Neuronal stem cell (in vitro differentiated cells): ENCODE data around the gene BSND.
A peak's percentile ranks its signal among the peaks of the same experiment; 100 is the strongest.

Source experiments
- DNase-seq: peaks from one replicate; pipeline ENCODE4 v3.0.0-alpha.2; 2013; ENCODE audit warnings: low spot score
- H2AFZ ChIP-seq: one replicate; pipeline ENCODE4 v1.6.1; 2013; ENCODE audit warnings: mild to moderate bottlenecking, low read length, inconsistent platforms
- H2AK5ac ChIP-seq: 2 replicates; pipeline ENCODE4 v1.6.1; 2013; ENCODE audit warnings: low read depth, mild to moderate bottlenecking, inconsistent platforms, low read length, moderate library complexity, mixed read lengths
- H2BK120ac ChIP-seq: 2 replicates; pipeline ENCODE4 v1.6.1; 2013; ENCODE audit warnings: low read depth, mild to moderate bottlenecking, inconsistent platforms, low read length, moderate library complexity, mixed read lengths
- H2BK12ac ChIP-seq: one replicate; pipeline ENCODE4 v1.6.1; 2013; ENCODE audit warnings: low read length, inconsistent platforms
- H2BK15ac ChIP-seq: 2 replicates; pipeline ENCODE4 v1.6.1; 2013; ENCODE audit warnings: mild to moderate bottlenecking, low read length, inconsistent platforms, mixed read lengths
- H2BK5ac ChIP-seq: one replicate; pipeline ENCODE4 v1.6.1; 2013; ENCODE audit warnings: inconsistent platforms, mild to moderate bottlenecking, low read length, moderate library complexity
- H3K14ac ChIP-seq: one replicate; pipeline ENCODE4 v1.6.1; 2013; ENCODE audit warnings: low read length, inconsistent platforms
- H3K18ac ChIP-seq: 2 replicates; pipeline ENCODE4 v1.6.1; 2013; ENCODE audit warnings: low read length, inconsistent platforms
- H3K23ac ChIP-seq: 2 replicates; pipeline ENCODE4 v1.6.1; 2013; ENCODE audit warnings: low read depth, mild to moderate bottlenecking, mixed read lengths, low read length, inconsistent platforms; ENCODE audit not compliant: poor library complexity
- H3K27ac ChIP-seq: replicated peaks from 3 replicates; pipeline ENCODE4 v1.5.1; 2013; ENCODE audit warnings: low read length, inconsistent platforms
- H3K27me3 ChIP-seq, 3 experiments: 2 replicates each; pipeline ENCODE4 v1.6.1; 2013; ENCODE audit warnings: low read length in 3 of 3, mild to moderate bottlenecking in 2 of 3, inconsistent platforms in 1 of 3, low read depth in 1 of 3, mixed read lengths in 1 of 3, moderate library complexity in 1 of 3; ENCODE audit not compliant: control insufficient read depth in 3 of 3, insufficient read depth in 3 of 3
- H3K36me3 ChIP-seq, 2 donors: replicated peaks in 1 of 2; 2 replicates each; pipeline ENCODE4 v1.6.1; 2013; ENCODE audit warnings: low read length in 2 of 2; ENCODE audit not compliant: control insufficient read depth in 2 of 2, insufficient read depth in 2 of 2
- H3K4ac ChIP-seq: 2 replicates; pipeline ENCODE4 v1.6.1; 2013; ENCODE audit warnings: inconsistent platforms, mild to moderate bottlenecking, low read length, moderate library complexity
- H3K4me1 ChIP-seq, 2 donors: 1 replicate in 1 of 2; 2 replicates in 1 of 2; pipeline ENCODE4 v1.6.1; 2013; ENCODE audit warnings: low read length in 2 of 2, low read depth in 1 of 2; ENCODE audit not compliant: control insufficient read depth in 2 of 2, insufficient read depth in 1 of 2
- H3K4me2 ChIP-seq: one replicate; pipeline ENCODE4 v1.6.1; 2013; ENCODE audit warnings: mild to moderate bottlenecking, low read length, inconsistent platforms; ENCODE audit not compliant: insufficient read depth, poor library complexity, severe bottlenecking
- H3K4me3 ChIP-seq, 2 donors: 2 replicates each; pipeline ENCODE4 v1.5.1; 2013; ENCODE audit warnings: low read length in 2 of 2, mild to moderate bottlenecking in 2 of 2, inconsistent platforms in 1 of 2, moderate library complexity in 1 of 2
- H3K79me1 ChIP-seq: one replicate; pipeline ENCODE4 v1.6.1; 2013; ENCODE audit warnings: low read depth, mild to moderate bottlenecking, inconsistent platforms, low read length, moderate library complexity
- H3K9ac ChIP-seq: one replicate; pipeline ENCODE4 v1.6.1; 2013; ENCODE audit warnings: mild to moderate bottlenecking, low read depth, low read length, inconsistent platforms; ENCODE audit not compliant: poor library complexity
- H3K9me3 ChIP-seq, 2 donors: replicated peaks in 1 of 2; 2 replicates each; pipeline versions ENCODE3 to v1.6.1; 2013; ENCODE audit warnings: low read length in 2 of 2, mild to moderate bottlenecking in 2 of 2, inconsistent platforms in 1 of 2, low read depth in 1 of 2, mixed read lengths in 1 of 2, moderate library complexity in 1 of 2; ENCODE audit not compliant: control insufficient read depth in 2 of 2, insufficient read depth in 1 of 2
- H4K8ac ChIP-seq: one replicate; pipeline ENCODE4 v1.6.1; 2013; ENCODE audit warnings: low read depth, mild to moderate bottlenecking, inconsistent platforms, low read length, moderate library complexity
- H4K91ac ChIP-seq: one replicate; pipeline ENCODE4 v1.6.1; 2013; ENCODE audit warnings: low read length, low read depth, mild to moderate bottlenecking, inconsistent platforms; ENCODE audit not compliant: poor library complexity
- WGBS, 2 donors: extraction: QIAGEN DNeasy Blood & Tissue Kit; methylation state at CpG; one replicate each; pipeline ENCODE4 v1.1.7; 2013; ENCODE audit warnings: missing lambda C conversion rate in 2 of 2, mixed read lengths in 1 of 2; ENCODE audit not compliant: insufficient read length in 2 of 2, insufficient replicate concordance in 1 of 2; ENCODE audit errors: extremely low coverage in 2 of 2; 5-methylcytosine and 5-hydroxymethylcytosine counted together

Gene BSND

DNA sequence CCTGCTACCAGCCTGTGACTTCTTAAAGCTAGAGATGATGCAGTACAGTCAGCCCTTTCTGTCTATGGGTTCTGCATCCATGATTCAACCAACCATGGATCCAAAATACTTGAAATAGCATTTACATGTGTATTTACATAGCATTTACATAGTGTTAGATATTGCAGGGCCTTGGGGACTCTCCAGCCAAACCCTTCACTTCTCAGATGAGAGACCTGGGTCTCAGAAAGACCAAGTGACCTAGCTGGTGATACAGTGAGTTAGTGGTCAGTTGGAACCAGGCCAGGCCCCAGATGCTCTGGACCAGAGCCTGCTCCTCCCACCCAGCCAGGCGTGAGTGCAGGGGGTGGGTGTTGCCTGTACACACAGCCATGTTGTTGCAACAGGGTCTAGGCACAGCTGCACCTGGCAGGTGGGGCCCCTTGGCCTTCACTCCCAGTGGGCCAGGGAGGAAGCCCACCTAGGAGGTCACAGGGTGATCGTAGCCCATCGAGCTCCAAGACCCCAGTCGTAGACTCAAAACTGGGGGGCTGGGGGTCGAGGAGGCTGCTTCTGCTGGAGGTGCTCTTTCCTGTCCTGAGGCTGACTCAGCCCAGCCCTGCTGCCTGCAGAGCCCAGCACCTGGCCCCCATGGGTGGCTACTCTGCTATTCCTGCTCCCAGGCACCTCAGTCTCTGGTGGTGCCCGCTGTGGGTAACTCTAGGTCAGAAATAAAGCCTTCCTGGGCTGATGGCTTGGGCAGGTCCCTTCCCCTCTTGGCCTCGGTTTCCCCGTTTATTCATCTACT is 10.6 kb upstream of the BSND start:
- no peak overlapping the region for H2BK120ac ChIP-seq
- H3K9ac ChIP-seq, result no peak overlapping the region
- no peaks in the 10 kb centered on the region for H3K79me1 ChIP-seq
- no peak overlapping the region for H3K23ac ChIP-seq
- DNase-seq, result no peak
- H2AFZ ChIP-seq, result no peak overlapping the region
- peaks cover 0 to 56% (median 0%) of the 10 kb centered on the region in 3 experiments for H3K27me3 ChIP-seq
- no peaks in the 10 kb centered on the region for H3K9me3 ChIP-seq
- H3K14ac ChIP-seq, result no peak overlapping the region
- peak overlapping the region; percentile 56 for H2BK15ac ChIP-seq
- H3K36me3 ChIP-seq, result no peaks in the 10 kb centered on the region
- no peak overlapping the region for H3K27ac ChIP-seq
- H3K4ac ChIP-seq, result no peak overlapping the region
- H3K4me1 ChIP-seq, result no peaks in the 10 kb centered on the region
- H2AK5ac ChIP-seq, result no peak overlapping the region
- no CpG with 5 or more reads among the region's 8 CpGs for WGBS, 2 donors
- H4K91ac ChIP-seq, result no peak overlapping the region
- no peak overlapping the region for H3K4me3 ChIP-seq
- peak overlapping the region; percentile 89 for H3K18ac ChIP-seq
- no peak overlapping the region for H4K8ac ChIP-seq
- H2BK12ac ChIP-seq, result no peak overlapping the region
- H3K4me2 ChIP-seq, result no peak overlapping the region
- no peak overlapping the region for H2BK5ac ChIP-seq

GRCh38 chr1:54988975-54989374 is 9.8 kb upstream of the BSND start:
- no CpG with 5 or more reads among the region's 4 CpGs for WGBS, 2 donors
- no peak overlapping the region for H2BK5ac ChIP-seq
- H2BK12ac ChIP-seq, result no peak overlapping the region
- no peak overlapping the region for H3K27ac ChIP-seq
- H3K18ac ChIP-seq, result no peak overlapping the region
- H3K14ac ChIP-seq, result no peak overlapping the region
- no peak overlapping the region for H3K4me3 ChIP-seq
- H3K4me1 ChIP-seq, result no peaks in the 10 kb centered on the region
- H2AK5ac ChIP-seq, result no peak overlapping the region
- no peak overlapping the region for H3K9ac ChIP-seq
- H2BK120ac ChIP-seq, result no peak overlapping the region
- no peaks in the 10 kb centered on the region for H3K9me3 ChIP-seq
- H3K4me2 ChIP-seq, result no peak overlapping the region
- no peak overlapping the region for H4K8ac ChIP-seq
- H3K23ac ChIP-seq, result no peak overlapping the region
- no peak overlapping the region for H2BK15ac ChIP-seq
- DNase-seq, result no peak
- H3K4ac ChIP-seq, result peak overlapping the region; percentile 72
- H2AFZ ChIP-seq, result no peak overlapping the region
- no peaks in the 10 kb centered on the region for H3K36me3 ChIP-seq
- peaks cover 0 to 49% (median 0%) of the 10 kb centered on the region in 3 experiments for H3K27me3 ChIP-seq
- H4K91ac ChIP-seq, result no peak overlapping the region
- H3K79me1 ChIP-seq, result no peaks in the 10 kb centered on the region

GRCh38 chr1:54989473-54989872 is 9.3 kb upstream of the BSND start:
- Histone ChIP-seq H3K9me3 (no peaks in the 10 kb centered on the region), H3K23ac (peak overlapping the region; percentile 77), H2BK15ac (peak overlapping the region; percentile 61), H2BK120ac (no peak overlapping the region), H2AK5ac (peak overlapping the region; percentile 38), H2AFZ (no peak overlapping the region), H3K18ac (peak overlapping the region; percentile 73), H3K79me1 (no peaks in the 10 kb centered on the region), H3K4me3 (no peak overlapping the region), H2BK12ac (no peak overlapping the region), H4K91ac (no peak overlapping the region), H3K14ac (no peak overlapping the region), H3K36me3 (no peaks in the 10 kb centered on the region), H3K27ac (no peak overlapping the region), H2BK5ac (no peak overlapping the region), H3K4ac (peak overlapping the region; percentile 72), H3K9ac (no peak overlapping the region), H3K27me3 (peaks cover 0 to 49% (median 0%) of the 10 kb centered on the region in 3 experiments), H3K4me2 (no peak overlapping the region), H3K4me1 (peaks cover 0 to 1% of the 10 kb centered on the region in 2 donors), H4K8ac (no peak overlapping the region)
- no peak for DNase-seq
- WGBS, 2 donors, result no CpG with 5 or more reads among the region's 8 CpGs

GRCh38 chr1:54989968-54990810 is 8.5 kb upstream of the BSND start:
- Histone ChIP-seq H4K8ac (no peak overlapping the region), H3K27ac (no peak overlapping the region), H2BK5ac (no peak overlapping the region), H3K9me3 (no peaks in the 10 kb centered on the region), H3K36me3 (no peaks in the 10 kb centered on the region), H2BK120ac (no peak overlapping the region), H4K91ac (no peak overlapping the region), H3K79me1 (no peaks in the 10 kb centered on the region), H2BK15ac (no peak overlapping the region), H2AK5ac (no peak overlapping the region), H3K4me1 (peaks cover 3 to 6% of the 10 kb centered on the region in 2 donors), H2BK12ac (peak overlapping the region; percentile 47), H3K18ac (peak overlapping the region; percentile 52), H3K27me3 (peaks cover 0 to 52% (median 0%) of the 10 kb centered on the region in 3 experiments), H3K14ac (peak overlapping the region; percentile 31), H3K23ac (peak overlapping the region; percentile 52), H3K9ac (no peak overlapping the region), H3K4ac (no peak overlapping the region), H3K4me3 (no peak overlapping the region), H2AFZ (no peak overlapping the region), H3K4me2 (no peak overlapping the region)
- DNase-seq, result no peak
- whole genome bisulfite sequencing, 2 donors, result no CpG with 5 or more reads among the region's 13 CpGs
